K562 (cell line): ENCODE data around the gene GGNBP2. TPM values are rescaled to one million over a fixed set of nuclear protein-coding genes. Genes with fewer than 3 reads are reported as not detected.
A peak's percentile ranks its signal among the peaks of the same experiment; 100 is the strongest.

Experiments
- ARID3A ChIP-seq: IDR thresholded peaks from 2 replicates; pipeline ENCODE4 v1.6.1; 2012; ENCODE audit warnings: low read depth, low read length, improper control_type of control experiment, borderline replicate concordance
- BCL6 ChIP-seq: fragments of 250-450 bp; sonication (Bioruptor Pico); IDR thresholded peaks from 2 replicates; pipeline ENCODE4 v1.4.0; 2020
- ELF1 ChIP-seq: fragments of 200-800 bp; sonication (Bioruptor generic); IDR thresholded peaks from 2 replicates; pipeline ENCODE4 v1.6.1; 2016; ENCODE audit warnings: missing genetic modification characterization, missing compliant biosample characterization
- FOXK1 ChIP-seq: sonication (generic); formaldehyde crosslinking; IDR thresholded peaks from 2 replicates; pipeline ENCODE4 v1.8.0; 2022; ENCODE audit warnings: missing genetic modification reagents, mild to moderate bottlenecking, borderline replicate concordance
- HIVEP1 ChIP-seq: fragments of 250-450 bp; sonication (Bioruptor Pico); IDR thresholded peaks from 2 replicates; pipeline ENCODE4 v1.4.0; 2020; ENCODE audit warnings: mild to moderate bottlenecking
- ID3 ChIP-seq, 2 experiments: fragments of 250-450 bp in 1 of 2; fragments of 450-650 bp in 1 of 2; sonication (Bioruptor Pico) in 1 of 2; IDR thresholded peaks; 2 replicates each; pipeline versions ENCODE4 v1.6.1 to v1.8.0; 2016 to 2021; ENCODE audit warnings: mild to moderate bottlenecking in 2 of 2, moderate library complexity in 2 of 2, missing compliant biosample characterization in 1 of 2, missing genetic modification characterization in 1 of 2
- KAT7 ChIP-seq: sonication (generic); formaldehyde crosslinking; IDR thresholded peaks from 2 replicates; pipeline ENCODE4 v1.8.0; 2022; ENCODE audit warnings: missing genetic modification reagents, mild to moderate bottlenecking, borderline replicate concordance
- NEUROD1 ChIP-seq: fragments of 150-350 bp; IDR thresholded peaks from 2 replicates; pipeline ENCODE4 v1.6.1; 2014; ENCODE audit warnings: borderline replicate concordance, low read length, low read depth; ENCODE audit not compliant: partially characterized antibody
- PYGO2 ChIP-seq: fragments of 450-650 bp; IDR thresholded peaks from 2 replicates; pipeline ENCODE4 v1.6.1; 2016; ENCODE audit warnings: mild to moderate bottlenecking, missing genetic modification characterization, moderate library complexity, missing compliant biosample characterization
- RBM17 ChIP-seq: fragments of 200-400 bp; formaldehyde crosslinking; IDR thresholded peaks from 2 replicates; pipeline ENCODE4 v1.6.1; 2017; ENCODE audit warnings: low read depth, mild to moderate bottlenecking, low read length, borderline replicate concordance
- RBM25 ChIP-seq: fragments of 200-400 bp; formaldehyde crosslinking; IDR thresholded peaks from 2 replicates; pipeline ENCODE4 v1.6.1; 2018; ENCODE audit warnings: low read length, low read depth, moderate library complexity; ENCODE audit not compliant: severe bottlenecking
- RBM39 ChIP-seq: fragments of 200-400 bp; formaldehyde crosslinking; optimal IDR thresholded peaks from 2 replicates; pipeline ENCODE3; 2018; ENCODE audit warnings: low read depth, low read length
- RUNX1 ChIP-seq: sonication (generic); IDR thresholded peaks from 2 replicates; pipeline ENCODE4 v1.6.1; 2016; ENCODE audit warnings: antibody characterized with exemption, low read depth
- SRSF9 ChIP-seq: fragments of 200-400 bp; formaldehyde crosslinking; IDR thresholded peaks from 2 replicates; pipeline ENCODE4 v1.6.1; 2017; ENCODE audit warnings: low read depth, low read length, borderline replicate concordance
- TRIM25 ChIP-seq: fragments of 450-650 bp; IDR thresholded peaks from 2 replicates; pipeline ENCODE4 v1.7.0; 2016; ENCODE audit warnings: borderline replicate concordance
- WHSC1 ChIP-seq: IDR thresholded peaks from one replicate; pipeline ENCODE4 v1.6.1; 2012; ENCODE audit warnings: low read length, control low read depth, inconsistent platforms
- ZBTB17 ChIP-seq: fragments of 450-650 bp; formaldehyde crosslinking; IDR thresholded peaks from 2 replicates; pipeline ENCODE4 v1.4.0; 2020; ENCODE audit warnings: mild to moderate bottlenecking
- ZNF253 ChIP-seq: fragments of 250-450 bp; sonication (Bioruptor Pico); conservative IDR thresholded peaks from 2 replicates; pipeline ENCODE4 v1.6.1; 2021; ENCODE audit warnings: mild to moderate bottlenecking
- ZNF655 ChIP-seq: fragments of 250-450 bp; sonication (Bioruptor Pico); IDR thresholded peaks from 2 replicates; pipeline ENCODE4 v1.5.0; 2021
- ZNF740 ChIP-seq, 3 experiments: fragments of 200-800 bp in 1 of 3; sonication (Bioruptor generic) in 1 of 3; sonication (generic) in 1 of 3; formaldehyde crosslinking in 1 of 3; IDR thresholded peaks; 2 replicates each; pipeline versions ENCODE4 v1.6.1 to v1.8.0; 2016 to 2022; ENCODE audit warnings: mild to moderate bottlenecking in 2 of 3, missing compliant biosample characterization in 2 of 3, missing genetic modification characterization in 2 of 3, missing genetic modification reagents in 1 of 3
- ZNF830 ChIP-seq: fragments of 250-450 bp; sonication (Bioruptor Pico); IDR thresholded peaks from 2 replicates; pipeline ENCODE4 v1.5.0; 2021; ENCODE audit warnings: mild to moderate bottlenecking
- polyA plus RNA-seq, 8 experiments: library from polyadenylated mRNA; depleted of rRNA in 4 of 8; stranded (reverse) in 5 of 8; unstranded in 3 of 8; fragments of >200 nt; fragmentation: Nextera tagmentation in 2 of 8; fragmentation: Illumina TruSeq in 1 of 8; extraction: Ambion mirVana in 2 of 8; extraction: Trizol in 1 of 8; gene quantifications; 2 replicates each; pipeline versions ENCODE4 v1.2.1 to v1.2.3, GENCODE V29; 2011 to 2014; ENCODE audit warnings: inconsistent platforms in 1 of 8, missing spikeins in 1 of 8
- total RNA-seq, 7 experiments: library from RNA; depleted of rRNA in 6 of 7; stranded (reverse); fragments of >200 nt in 6 of 7; fragmentation: Illumina TruSeq in 2 of 7; extraction: Trizol in 2 of 7; gene quantifications; 2 replicates each; pipeline versions ENCODE4 v1.2.1 to v1.2.3, GENCODE V29; 2011 to 2021; ENCODE audit warnings: low replicate concordance in 1 of 7

Gene GGNBP2
- total and polyA plus RNA-seq, 9 of the 15 experiments (the other 6 are each of a cell fraction or from before 2014, with no cell fraction given), result 35.7 to 96.6 (median 64.1) TPM

- no peak for TF ChIP-seq ZNF655
- peak; percentile 68 for TF ChIP-seq NEUROD1
- TF ChIP-seq RBM17, result no peak
- TF ChIP-seq RUNX1, result no peak
- TF ChIP-seq PYGO2 (tag), result no peak
- TF ChIP-seq KAT7 (CRISPR knock-in tag), result no peak
- no peak for TF ChIP-seq TRIM25
- TF ChIP-seq RBM25, result no peak
- no peak for TF ChIP-seq BCL6
- TF ChIP-seq ZBTB17, result peak; percentile 96
- TF ChIP-seq ELF1 (tag), result peak; percentile 98
- TF ChIP-seq SRSF9, result no peak
- TF ChIP-seq ARID3A, result no peak
- TF ChIP-seq WHSC1, result no peak
- TF ChIP-seq ZNF830, result 0 out of 2 replicates have a peak, but pooled peaks have one; percentile 34
- no peak for TF ChIP-seq ID3 (CRISPR knock-in tag; IDR thresholded peaks at IDR 0.05)
- TF ChIP-seq ID3 (tag; IDR thresholded peaks at IDR 0.05), result 0 out of 2 replicates have a peak, but pooled peaks have one; percentile 18
- no peak for TF ChIP-seq HIVEP1
- peak; percentile 63 for TF ChIP-seq ZNF740 (CRISPR knock-in tag; IDR thresholded peaks at IDR 0.05)
- TF ChIP-seq ZNF740 (tag; IDR thresholded peaks at IDR 0.05), result no peak
- no peak for TF ChIP-seq ZNF253 (CRISPR knock-in tag)
- no peak for TF ChIP-seq FOXK1 (CRISPR knock-in tag)
- TF ChIP-seq RBM39, result peak; percentile 58
Measured at GRCh38 chr17:36601303-36602029, 56.7 kb downstream of the GGNBP2 start, which contains the start of gene MRM1 (continued).
